ENCODE data around the gene DNAH9. TPM values are rescaled to one million over a fixed set of nuclear protein-coding genes. Genes with fewer than 3 reads are reported as not detected.

The DNAH9 gene
- polyA plus RNA-seq, 1 donor (not counting 4 experiments of a cell fraction or from before 2014, with no cell fraction given): 0.42 TPM

- Histone ChIP-seq H3K9ac (ENCODE audit: control insufficient read depth, extremely low read depth, insufficient read depth, low read length) (no peak overlapping the region), H3K4me1 (ENCODE audit: control insufficient read depth, extremely low read depth, insufficient read depth, low read length) (no peaks in the 10 kb centered on the region), H2AFZ (ENCODE audit: control insufficient read depth, low read length) (no peak overlapping the region), H3K9me3 (ENCODE audit: control insufficient read depth, low read depth, low read length) (peaks cover 3% of the 10 kb centered on the region), H3K36me3 (ENCODE audit: control insufficient read depth in 2 of 2, extremely low read depth in 1 of 2, insufficient read depth in 2 of 2, low read length in 2 of 2) (no peaks in the 10 kb centered on the region), H3K27ac (ENCODE audit: control insufficient read depth, insufficient read depth, low read length) (no peak overlapping the region), H3K79me2 (ENCODE audit: control insufficient read depth, insufficient read depth, low read length) (no peaks in the 10 kb centered on the region), H3K9me1 (ENCODE audit: control insufficient read depth, extremely low read depth, insufficient read depth, low read length) (no peaks in the 10 kb centered on the region), H3K4me2 (ENCODE audit: control insufficient read depth, extremely low read depth, insufficient read depth, low read depth, low read length) (no peak overlapping the region), H4K20me1 (ENCODE audit: control insufficient read depth, extremely low read depth, insufficient read depth, low read length) (no peaks in the 10 kb centered on the region), H3K4me3 (ENCODE audit: control insufficient read depth in 2 of 3, extremely low read depth in 1 of 3, insufficient read depth in 2 of 3, low read depth in 1 of 3, low read length in 3 of 3) (no peak overlapping the region), H3K27me3 (ENCODE audit: control insufficient read depth, extremely low read depth, insufficient read depth, low read length) (no peaks in the 10 kb centered on the region)
- dilution Hi-C loops (cut with MboI; ENCODE audit: extremely low pct_ligation_motif_present, low sequenced_read_pairs): no loop called here
- no peak for DNase-seq (ENCODE audit: low read depth, low spot score)
- FAIRE-seq: no peak
- TF ChIP-seq EZH2 (IDR thresholded peaks at IDR 0.05; ENCODE audit: low read length): no peak
- TF ChIP-seq CTCF (optimal IDR thresholded peaks at IDR 0.05 in 1 of 3, IDR thresholded peaks at IDR 0.05 in 1 of 3, conservative IDR thresholded peaks at IDR 0.05 in 1 of 3; ENCODE audit: extremely low read depth in 1 of 3, insufficient read depth in 2 of 3, low read length in 3 of 3): no peak
Measured at GRCh38 chr17:11553135-11553534, 45.1 kb upstream of the DNAH9 start.

- Histone ChIP-seq H3K9me1 (ENCODE audit: control insufficient read depth, extremely low read depth, insufficient read depth, low read length) (no peaks in the 10 kb centered on the region), H3K27me3 (ENCODE audit: control insufficient read depth, extremely low read depth, insufficient read depth, low read length) (no peaks in the 10 kb centered on the region), H3K4me3 (ENCODE audit: control insufficient read depth in 2 of 3, extremely low read depth in 1 of 3, insufficient read depth in 2 of 3, low read depth in 1 of 3, low read length in 3 of 3) (no peak overlapping the region), H3K36me3 (ENCODE audit: control insufficient read depth in 2 of 2, extremely low read depth in 1 of 2, insufficient read depth in 2 of 2, low read length in 2 of 2) (no peaks in the 10 kb centered on the region), H3K79me2 (ENCODE audit: control insufficient read depth, insufficient read depth, low read length) (no peaks in the 10 kb centered on the region), H3K9ac (ENCODE audit: control insufficient read depth, extremely low read depth, insufficient read depth, low read length) (no peak overlapping the region), H3K27ac (ENCODE audit: control insufficient read depth, insufficient read depth, low read length) (no peak overlapping the region), H3K9me3 (ENCODE audit: control insufficient read depth, low read depth, low read length) (peaks cover 3% of the 10 kb centered on the region), H2AFZ (ENCODE audit: control insufficient read depth, low read length) (no peak overlapping the region), H3K4me2 (ENCODE audit: control insufficient read depth, extremely low read depth, insufficient read depth, low read depth, low read length) (no peak overlapping the region), H4K20me1 (ENCODE audit: control insufficient read depth, extremely low read depth, insufficient read depth, low read length) (no peaks in the 10 kb centered on the region), H3K4me1 (ENCODE audit: control insufficient read depth, extremely low read depth, insufficient read depth, low read length) (no peaks in the 10 kb centered on the region)
- TF ChIP-seq CTCF (optimal IDR thresholded peaks at IDR 0.05 in 1 of 3, IDR thresholded peaks at IDR 0.05 in 1 of 3, conservative IDR thresholded peaks at IDR 0.05 in 1 of 3; ENCODE audit: extremely low read depth in 1 of 3, insufficient read depth in 2 of 3, low read length in 3 of 3): no peak
- TF ChIP-seq EZH2 (IDR thresholded peaks at IDR 0.05; ENCODE audit: low read length): no peak
- FAIRE-seq: no peak
- dilution Hi-C loops (cut with MboI; ENCODE audit: extremely low pct_ligation_motif_present, low sequenced_read_pairs): no loop called here
- DNase-seq (ENCODE audit: low read depth, low spot score): no peak
Measured at GRCh38 chr17:11554042-11554441, 44.2 kb upstream of the DNAH9 start.
